HS-27A (cell line): ENCODE data around the gene COG1.

ENCODE experiments used
- DNase-seq: peaks from one replicate; pipeline ENCODE4 v3.0.0-alpha.2; 2012; ENCODE audit warnings: low read depth, missing footprints

The COG1 gene

GRCh38 chr17:73168667-73169066 is 24.2 kb upstream of the COG1 start:
- no peak for DNase-seq

GRCh38 chr17:73170324-73170723 is 22.5 kb upstream of the COG1 start:
- DNase-seq = no peak

GRCh38 chr17:73172252-73172651 is 20.6 kb upstream of the COG1 start:
- DNase-seq = no peak

GRCh38 chr17:73174126-73174525 is 18.7 kb upstream of the COG1 start:
- no peak for DNase-seq

- DNase-seq = no peak
Observed at GRCh38 chr17:73175962-73176565, 16.8 kb upstream of the COG1 start.

- DNase-seq = no peak
Observed at GRCh38 chr17:73179387-73179786, 13.5 kb upstream of the COG1 start.

GRCh38 chr17:73179878-73180277 is 13.0 kb upstream of the COG1 start:
- DNase-seq = no peak

- DNase-seq = no peak
Observed at GRCh38 chr17:73182616-73183310, 10.1 kb upstream of the COG1 start.

- DNase-seq = no peak
Observed at GRCh38 chr17:73184136-73184993, 8.5 kb upstream of the COG1 start.

- no peak for DNase-seq
Observed at GRCh38 chr17:73186283-73187050, 6.4 kb upstream of the COG1 start.

- DNase-seq = no peak
Observed at GRCh38 chr17:73187203-73187769, 5.6 kb upstream of the COG1 start.

GRCh38 chr17:73188011-73188410 is 4.8 kb upstream of the COG1 start:
- DNase-seq = no peak

GRCh38 chr17:73189417-73190099 is 3.3 kb upstream of the COG1 start:
- no peak for DNase-seq

- DNase-seq = no peak
Observed at GRCh38 chr17:73191443-73192205, 1.2 kb upstream of the COG1 start.

GRCh38 chr17:73192206-73192893 is 505 bp upstream of the COG1 start:
- no peak for DNase-seq

GRCh38 chr17:73194514-73195222 is 1.8 kb downstream of the COG1 start:
- DNase-seq = no peak

- DNase-seq = no peak
Observed at GRCh38 chr17:73196500-73196899, 3.6 kb downstream of the COG1 start.

- DNase-seq = no peak
Observed at GRCh38 chr17:73197161-73197560, 4.3 kb downstream of the COG1 start.

GRCh38 chr17:73198201-73198929 is 5.5 kb downstream of the COG1 start:
- no peak for DNase-seq
